ENCODE measurements around the gene PRM2.

- TF ChIP-seq CTCF (IDR thresholded peaks at IDR 0.05), result no peak
- no peak for TF ChIP-seq POLR2A (IDR thresholded peaks at IDR 0.05)
Observed at GRCh38 chr16:11271610-11272009, 4.7 kb downstream of the PRM2 start.
